Measurements from ENCODE around the gene TSHR.

GRCh38 chr14:81091660-81092059 is 136.2 kb downstream of the TSHR start:
- no peak for TF ChIP-seq CTCF (IDR thresholded peaks at IDR 0.05)
- TF ChIP-seq IRF2 (CRISPR knock-in tag; IDR thresholded peaks at IDR 0.05; ENCODE audit: borderline replicate concordance, low read depth) = no peak
- TF ChIP-seq AFF4 (CRISPR knock-in tag; IDR thresholded peaks at IDR 0.05; ENCODE audit: borderline replicate concordance) = no peak
- no peak for TF ChIP-seq FOXP4 (CRISPR knock-in tag; IDR thresholded peaks at IDR 0.05)
- no peak for TF ChIP-seq CBFB (CRISPR knock-in tag; IDR thresholded peaks at IDR 0.05; ENCODE audit: low read depth)
- no peak for TF ChIP-seq TEAD4 (CRISPR knock-in tag; IDR thresholded peaks at IDR 0.05)
- no peak for TF ChIP-seq HMGXB4 (CRISPR knock-in tag; IDR thresholded peaks at IDR 0.05)
- TF ChIP-seq MAX (CRISPR knock-in tag; IDR thresholded peaks at IDR 0.05) = no peak
- no peak for TF ChIP-seq E2F5 (CRISPR knock-in tag; IDR thresholded peaks at IDR 0.05)
- TF ChIP-seq NR2C2 (CRISPR knock-in tag; IDR thresholded peaks at IDR 0.05) = no peak
- TF ChIP-seq GABPB1 (CRISPR knock-in tag; IDR thresholded peaks at IDR 0.05) = no peak
- no peak for TF ChIP-seq PREB (CRISPR knock-in tag; IDR thresholded peaks at IDR 0.05; ENCODE audit: borderline replicate concordance)
- TF ChIP-seq ZNF121 (CRISPR knock-in tag; IDR thresholded peaks at IDR 0.05) = no peak
- no peak for TF ChIP-seq ZNF232 (CRISPR knock-in tag; IDR thresholded peaks at IDR 0.05)
